Measurements from ENCODE around the gene EID2.

GRCh38 chr19:39544911-39545310, 5.0 kb upstream of the EID2 start:
- TF ChIP-seq EP300 (IDR thresholded peaks at IDR 0.05) = no peak
- TF ChIP-seq CTCF (IDR thresholded peaks at IDR 0.05) = no peak
- TF ChIP-seq POLR2A (IDR thresholded peaks at IDR 0.05) = no peak

All from upper lobe of left lung (tissue), 4 donors.